ENCODE data around the gene TAF6.

Gene TAF6

GRCh38 chr7:100071018-100071723 is 48.0 kb downstream of the TAF6 start:
- no peak overlapping the region for H3K9ac ChIP-seq
- no peak for TF ChIP-seq CTCF (IDR thresholded peaks at IDR 0.05)
- H3K4me1 ChIP-seq = no peaks in the 10 kb centered on the region
- no peak overlapping the region for H3K4me3 ChIP-seq (ENCODE audit: low read depth, low read length)
- H3K27me3 ChIP-seq (ENCODE audit: control insufficient read depth, insufficient read depth, low read length) = no peaks in the 10 kb centered on the region
- H3K36me3 ChIP-seq (ENCODE audit: control insufficient read depth, insufficient read depth, low read length) = peaks cover 9% of the 10 kb centered on the region
- H3K4me2 ChIP-seq (ENCODE audit: low read length) = no peak overlapping the region
- H3K27ac ChIP-seq = no peak overlapping the region
- no peak overlapping the region for H2AFZ ChIP-seq
- no peaks in the 10 kb centered on the region for H3K79me2 ChIP-seq
- H3K9me3 ChIP-seq (ENCODE audit: control insufficient read depth, low read length) = no peaks in the 10 kb centered on the region

GRCh38 chr7:100069991-100070390 is 49.2 kb downstream of the TAF6 start:
- H3K36me3 ChIP-seq (ENCODE audit: control insufficient read depth, insufficient read depth, low read length) = peaks cover 9% of the 10 kb centered on the region
- H3K27ac ChIP-seq = no peak overlapping the region
- no peak overlapping the region for H3K4me3 ChIP-seq (ENCODE audit: low read depth, low read length)
- no peaks in the 10 kb centered on the region for H3K79me2 ChIP-seq
- TF ChIP-seq CTCF (IDR thresholded peaks at IDR 0.05) = no peak
- no peak overlapping the region for H3K4me2 ChIP-seq (ENCODE audit: low read length)
- H3K9ac ChIP-seq = no peak overlapping the region
- no peak overlapping the region for H2AFZ ChIP-seq
- no peaks in the 10 kb centered on the region for H3K9me3 ChIP-seq (ENCODE audit: control insufficient read depth, low read length)
- H3K4me1 ChIP-seq = no peaks in the 10 kb centered on the region
- H3K27me3 ChIP-seq (ENCODE audit: control insufficient read depth, insufficient read depth, low read length) = no peaks in the 10 kb centered on the region

- Histone ChIP-seq H3K36me3 (ENCODE audit: control insufficient read depth, insufficient read depth, low read length) (peaks cover 5% of the 10 kb centered on the region), H3K27me3 (ENCODE audit: control insufficient read depth, insufficient read depth, low read length) (no peaks in the 10 kb centered on the region), H2AFZ (no peak overlapping the region), H3K27ac (no peak overlapping the region), H3K79me2 (no peaks in the 10 kb centered on the region), H3K4me2 (ENCODE audit: low read length) (no peak overlapping the region), H3K9ac (no peak overlapping the region), H3K4me1 (no peaks in the 10 kb centered on the region), H3K4me3 (ENCODE audit: low read depth, low read length) (no peak overlapping the region), H3K9me3 (ENCODE audit: control insufficient read depth, low read length) (no peaks in the 10 kb centered on the region)
- no peak for TF ChIP-seq CTCF (IDR thresholded peaks at IDR 0.05)
These were observed 52.2 kb downstream of the TAF6 start for GRCh38 chr7:100066953-100067352.

- Histone ChIP-seq H3K4me1 (no peaks in the 10 kb centered on the region), H3K79me2 (no peaks in the 10 kb centered on the region), H3K27me3 (ENCODE audit: control insufficient read depth, insufficient read depth, low read length) (no peaks in the 10 kb centered on the region), H3K4me2 (ENCODE audit: low read length) (no peak overlapping the region), H3K9me3 (ENCODE audit: control insufficient read depth, low read length) (no peaks in the 10 kb centered on the region), H3K36me3 (ENCODE audit: control insufficient read depth, insufficient read depth, low read length) (no peaks in the 10 kb centered on the region), H2AFZ (no peak overlapping the region), H3K27ac (no peak overlapping the region), H3K4me3 (ENCODE audit: low read depth, low read length) (no peak overlapping the region), H3K9ac (no peak overlapping the region)
- TF ChIP-seq CTCF (IDR thresholded peaks at IDR 0.05) = no peak
These were observed 53.5 kb downstream of the TAF6 start for GRCh38 chr7:100065452-100066186.
